ENCODE results near the gene BCKDK.
"Not testable (repeated sequence)": the region's sequence is repeated elsewhere in the genome, so short reads cannot be mapped to it uniquely, and the experiment has no call there.

The BCKDK gene

GRCh38 chr16:31099860-31100638 lies 8.1 kb upstream of the BCKDK start:
- no peak for DNase-seq (ENCODE audit: low read depth)

GRCh38 chr16:31100876-31101641 lies 7.1 kb upstream of the BCKDK start:
- DNase-seq (ENCODE audit: low read depth) = not testable (repeated sequence)

- DNase-seq (ENCODE audit: low read depth) = peak; percentile 52
Measured at GRCh38 chr16:31105677-31106213, 2.4 kb upstream of the BCKDK start.

- no peak for DNase-seq (ENCODE audit: low read depth)
Measured at GRCh38 chr16:31106509-31107464, 1.4 kb upstream of the BCKDK start.

GRCh38 chr16:31107465-31107867 lies 720 bp upstream of the BCKDK start:
- no peak for DNase-seq (ENCODE audit: low read depth)

GRCh38 chr16:31108794-31109558 lies 790 bp downstream of the BCKDK start:
- no peak for DNase-seq (ENCODE audit: low read depth)

GRCh38 chr16:31109622-31110021 lies 1.4 kb downstream of the BCKDK start:
- no peak for DNase-seq (ENCODE audit: low read depth)

GRCh38 chr16:31110106-31111034 lies 2.2 kb downstream of the BCKDK start:
- no peak for DNase-seq (ENCODE audit: low read depth)

GRCh38 chr16:31111881-31112466 lies 3.8 kb downstream of the BCKDK start:
- DNase-seq (ENCODE audit: low read depth) = no peak

- no peak for DNase-seq (ENCODE audit: low read depth)
Measured at GRCh38 chr16:31112711-31113110, 4.5 kb downstream of the BCKDK start.

GRCh38 chr16:31113121-31114120 lies 5.2 kb downstream of the BCKDK start:
- no peak for DNase-seq (ENCODE audit: low read depth)

GRCh38 chr16:31114468-31114867 lies 6.3 kb downstream of the BCKDK start:
- no peak for DNase-seq (ENCODE audit: low read depth)

GRCh38 chr16:31117384-31118222 lies 9.4 kb downstream of the BCKDK start, which contains the start of gene KAT8:
Gene KAT8 (plus strand): TSS chr16:31117664. CDS start chr16:31117682, 18 bp downstream.
- peak; percentile 92 for DNase-seq (ENCODE audit: low read depth)

- DNase-seq (ENCODE audit: low read depth) = no peak
Measured at GRCh38 chr16:31118223-31119155, 10.3 kb downstream of the BCKDK start.

GRCh38 chr16:31120129-31120528 lies 11.9 kb downstream of the BCKDK start:
- DNase-seq (ENCODE audit: low read depth) = no peak

GRCh38 chr16:31125844-31126243 lies 17.7 kb downstream of the BCKDK start:
- DNase-seq (ENCODE audit: low read depth) = no peak

All from activated T-helper 1 cell treated with Interleukin-2 at 50 U/mL for 16 hours (primary cell).